ENCODE results near the gene LTB4R2. TPM values are rescaled to one million over a fixed set of nuclear protein-coding genes. Genes with fewer than 3 reads are reported as not detected.

Gene LTB4R2
- total and polyA plus RNA-seq, 2 donors, result 5.5 to 6.5 TPM

- no peak for DNase-seq (ENCODE audit: low read depth in 6 of 9, low spot score in 9 of 9)
- peaks cover 41 to 84% of the 10 kb centered on the region in 2 donors for H3K27me3 ChIP-seq (ENCODE audit: control insufficient read depth in 2 of 2, insufficient read depth in 1 of 2, low read length in 1 of 2)
- H3K4me1 ChIP-seq (ENCODE audit: control insufficient read depth in 2 of 2, insufficient read depth in 2 of 2, low read length in 2 of 2), result peaks cover 11 to 37% of the 10 kb centered on the region in 2 donors
- H3K9me3 ChIP-seq (ENCODE audit: control insufficient read depth in 2 of 2, insufficient read depth in 1 of 2, low read length in 1 of 2), result peaks cover 0 to 8% of the 10 kb centered on the region in 2 donors
- H3K27ac ChIP-seq (ENCODE audit: low read depth in 1 of 2, low read length in 1 of 2), result no peak overlapping the region
- H3K36me3 ChIP-seq (ENCODE audit: control insufficient read depth in 2 of 2, insufficient read depth in 2 of 2, low read length in 1 of 2), result peaks cover 0 to 13% of the 10 kb centered on the region in 2 donors
- no peak overlapping the region for H3K4me3 ChIP-seq (ENCODE audit: low read length in 2 of 2)
- 97% methylated on average over 8 of the region's 8 CpGs for WGBS
Measured at GRCh38 chr14:24337824-24338175, 27.9 kb downstream of the LTB4R2 start.

DNA sequence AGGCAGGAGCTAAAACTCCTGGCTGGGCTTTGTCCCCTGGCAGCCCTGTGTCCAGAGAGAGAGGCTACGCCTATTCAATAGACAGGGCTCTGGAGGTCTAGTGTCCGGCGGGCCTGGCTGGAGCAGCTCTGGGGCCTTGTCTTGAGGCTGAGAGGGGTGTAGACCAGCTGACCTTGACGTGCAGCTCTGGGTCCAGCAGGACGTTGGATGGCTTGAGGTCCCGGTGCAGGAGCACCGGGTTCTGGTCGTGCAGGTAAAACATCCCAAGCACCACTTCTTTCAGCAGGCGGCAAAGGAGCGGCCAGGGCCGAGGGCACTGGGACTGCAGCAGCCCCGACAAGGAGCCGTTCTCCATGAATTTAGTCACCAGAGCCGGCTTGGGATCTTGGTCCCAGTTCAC, 28.9 kb downstream of the LTB4R2 start:
- Histone ChIP-seq H3K9me3 (ENCODE audit: control insufficient read depth in 2 of 2, insufficient read depth in 1 of 2, low read length in 1 of 2) (peaks cover 0 to 8% of the 10 kb centered on the region in 2 donors), H3K4me1 (ENCODE audit: control insufficient read depth in 2 of 2, insufficient read depth in 2 of 2, low read length in 2 of 2) (peaks cover 9 to 29% of the 10 kb centered on the region in 2 donors), H3K36me3 (ENCODE audit: control insufficient read depth in 2 of 2, insufficient read depth in 2 of 2, low read length in 1 of 2) (peaks cover 0 to 13% of the 10 kb centered on the region in 2 donors), H3K4me3 (ENCODE audit: low read length in 2 of 2) (peak overlapping the region; percentile 62 to 76), H3K27ac (ENCODE audit: low read depth in 1 of 2, low read length in 1 of 2) (no peak overlapping the region), H3K27me3 (ENCODE audit: control insufficient read depth in 2 of 2, insufficient read depth in 1 of 2, low read length in 1 of 2) (peaks cover 32 to 75% of the 10 kb centered on the region in 2 donors)
- WGBS, result 91% methylated on average over 14 of the region's 14 CpGs
- DNase-seq (ENCODE audit: low read depth in 6 of 9, low spot score in 9 of 9), result no peak

- H3K27ac ChIP-seq (ENCODE audit: low read depth in 1 of 2, low read length in 1 of 2), result peak within 1 kb of the TSS in 1 of 2 donors; percentile 22
- peaks cover 6 to 22% of the 10 kb centered on the region in 2 donors for H3K4me1 ChIP-seq (ENCODE audit: control insufficient read depth in 2 of 2, insufficient read depth in 2 of 2, low read length in 2 of 2)
- peaks cover 0 to 13% of the 10 kb centered on the region in 2 donors for H3K36me3 ChIP-seq (ENCODE audit: control insufficient read depth in 2 of 2, insufficient read depth in 2 of 2, low read length in 1 of 2)
- peaks cover 25 to 72% of the 10 kb centered on the region in 2 donors for H3K27me3 ChIP-seq (ENCODE audit: control insufficient read depth in 2 of 2, insufficient read depth in 1 of 2, low read length in 1 of 2)
- WGBS, result 6% methylated on average over 51 of the region's 51 CpGs
- H3K4me3 ChIP-seq (ENCODE audit: low read length in 2 of 2), result peak within 1 kb of the TSS; percentile 62 to 76
- DNase-seq (ENCODE audit: low read depth in 6 of 9, low spot score in 9 of 9), result peak; percentile 42 to 87 (median 59)
- H3K9me3 ChIP-seq (ENCODE audit: control insufficient read depth in 2 of 2, insufficient read depth in 1 of 2, low read length in 1 of 2), result peaks cover 0 to 5% of the 10 kb centered on the region in 2 donors
Measured at GRCh38 chr14:24339284-24340151, 29.6 kb downstream of the LTB4R2 start, which contains the start of gene RIPK3. Gene RIPK3 (minus strand): TSS chr14:24339991. CDS start chr14:24339826, 165 bp downstream.

- no peak for DNase-seq (ENCODE audit: low read depth in 6 of 9, low spot score in 9 of 9)
- WGBS, result 100% methylated on average over 1 of the region's 1 CpG
- Histone ChIP-seq H3K27ac (ENCODE audit: low read depth in 1 of 2, low read length in 1 of 2) (no peak overlapping the region), H3K4me3 (ENCODE audit: low read length in 2 of 2) (no peak overlapping the region), H3K4me1 (ENCODE audit: control insufficient read depth in 2 of 2, insufficient read depth in 2 of 2, low read length in 2 of 2) (peaks cover 4 to 16% of the 10 kb centered on the region in 2 donors), H3K27me3 (ENCODE audit: control insufficient read depth in 2 of 2, insufficient read depth in 1 of 2, low read length in 1 of 2) (peaks cover 14 to 65% of the 10 kb centered on the region in 2 donors), H3K9me3 (ENCODE audit: control insufficient read depth in 2 of 2, insufficient read depth in 1 of 2, low read length in 1 of 2) (no peaks in the 10 kb centered on the region), H3K36me3 (ENCODE audit: control insufficient read depth in 2 of 2, insufficient read depth in 2 of 2, low read length in 1 of 2) (peaks cover 0 to 13% of the 10 kb centered on the region in 2 donors)
Measured at GRCh38 chr14:24340606-24341005, 30.7 kb downstream of the LTB4R2 start.

GRCh38 chr14:24342889-24343288, 32.9 kb downstream of the LTB4R2 start:
- Histone ChIP-seq H3K9me3 (ENCODE audit: control insufficient read depth in 2 of 2, insufficient read depth in 1 of 2, low read length in 1 of 2) (no peaks in the 10 kb centered on the region), H3K36me3 (ENCODE audit: control insufficient read depth in 2 of 2, insufficient read depth in 2 of 2, low read length in 1 of 2) (no peaks in the 10 kb centered on the region), H3K27ac (ENCODE audit: low read depth in 1 of 2, low read length in 1 of 2) (no peak overlapping the region), H3K27me3 (ENCODE audit: control insufficient read depth in 2 of 2, insufficient read depth in 1 of 2, low read length in 1 of 2) (peaks cover 3 to 49% of the 10 kb centered on the region in 2 donors), H3K4me1 (ENCODE audit: control insufficient read depth in 2 of 2, insufficient read depth in 2 of 2, low read length in 2 of 2) (peaks cover 4 to 14% of the 10 kb centered on the region in 2 donors), H3K4me3 (ENCODE audit: low read length in 2 of 2) (no peak overlapping the region)
- WGBS, result 99% methylated on average over 4 of the region's 4 CpGs
- DNase-seq (ENCODE audit: low read depth in 6 of 9, low spot score in 9 of 9), result no peak

- peaks cover 2 to 12% of the 10 kb centered on the region in 2 donors for H3K4me1 ChIP-seq (ENCODE audit: control insufficient read depth in 2 of 2, insufficient read depth in 2 of 2, low read length in 2 of 2)
- H3K36me3 ChIP-seq (ENCODE audit: control insufficient read depth in 2 of 2, insufficient read depth in 2 of 2, low read length in 1 of 2), result no peaks in the 10 kb centered on the region
- no peak overlapping the region for H3K27ac ChIP-seq (ENCODE audit: low read depth in 1 of 2, low read length in 1 of 2)
- H3K9me3 ChIP-seq (ENCODE audit: control insufficient read depth in 2 of 2, insufficient read depth in 1 of 2, low read length in 1 of 2), result no peaks in the 10 kb centered on the region
- DNase-seq (ENCODE audit: low read depth in 6 of 9, low spot score in 9 of 9), result no peak
- 88% methylated on average over 7 of the region's 7 CpGs for WGBS
- peaks cover 3 to 41% of the 10 kb centered on the region in 2 donors for H3K27me3 ChIP-seq (ENCODE audit: control insufficient read depth in 2 of 2, insufficient read depth in 1 of 2, low read length in 1 of 2)
- H3K4me3 ChIP-seq (ENCODE audit: low read length in 2 of 2), result no peak overlapping the region
Measured at GRCh38 chr14:24343795-24344660, 34.1 kb downstream of the LTB4R2 start.

DNA sequence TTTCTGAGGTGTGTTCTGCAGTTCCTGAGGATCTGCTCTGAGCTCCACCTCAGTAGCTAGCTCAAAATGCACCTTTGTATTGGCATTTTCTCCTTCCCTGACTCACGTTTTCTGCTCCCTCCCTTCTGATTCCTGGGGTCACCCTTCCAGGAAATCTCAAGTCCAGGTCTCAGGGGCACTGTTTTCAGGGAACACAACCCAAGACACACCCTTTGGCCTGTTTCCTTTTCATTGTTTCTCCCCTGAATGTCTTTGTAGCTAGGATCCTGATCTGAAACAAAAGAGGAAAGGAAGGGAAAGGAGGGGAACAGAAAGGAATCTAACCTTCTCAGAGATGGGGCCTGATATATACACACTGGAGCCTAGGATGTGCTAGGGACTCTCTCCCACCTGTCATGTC, 37.2 kb downstream of the LTB4R2 start:
- H3K27ac ChIP-seq (ENCODE audit: low read depth in 1 of 2, low read length in 1 of 2), result no peak overlapping the region
- WGBS, result 93% methylated on average over 1 of the region's 1 CpG

DNA sequence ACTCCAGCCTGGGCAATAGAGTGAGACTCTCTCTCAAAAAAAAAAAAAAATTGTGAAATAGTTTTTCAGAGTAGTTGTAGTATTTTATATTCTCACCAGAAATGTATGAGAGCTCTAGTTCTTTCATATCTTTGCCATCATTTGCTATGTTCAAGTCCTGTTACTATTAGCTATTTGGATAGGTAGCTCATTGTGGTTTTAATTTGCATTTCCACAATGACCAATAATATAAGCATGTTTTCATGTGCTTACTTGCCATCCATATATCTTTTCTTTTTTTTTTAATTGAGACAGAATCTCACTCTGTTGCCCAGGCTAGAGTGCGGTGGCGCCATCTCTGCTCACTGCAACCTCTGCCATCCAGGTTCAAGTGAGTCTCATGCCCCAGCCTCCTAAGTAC, 38.2 kb downstream of the LTB4R2 start:
- Histone ChIP-seq H3K27ac (ENCODE audit: low read depth in 1 of 2, low read length in 1 of 2) (no peak overlapping the region), H3K9me3 (ENCODE audit: control insufficient read depth in 2 of 2, insufficient read depth in 1 of 2, low read length in 1 of 2) (no peaks in the 10 kb centered on the region), H3K36me3 (ENCODE audit: control insufficient read depth in 2 of 2, insufficient read depth in 2 of 2, low read length in 1 of 2) (no peaks in the 10 kb centered on the region), H3K4me3 (ENCODE audit: low read length in 2 of 2) (no peak overlapping the region), H3K27me3 (ENCODE audit: control insufficient read depth in 2 of 2, insufficient read depth in 1 of 2, low read length in 1 of 2) (peaks cover 2 to 46% of the 10 kb centered on the region in 2 donors), H3K4me1 (ENCODE audit: control insufficient read depth in 2 of 2, insufficient read depth in 2 of 2, low read length in 2 of 2) (no peaks in the 10 kb centered on the region)
- 98% methylated on average over 2 of the region's 2 CpGs for WGBS
- DNase-seq (ENCODE audit: low read depth in 6 of 9, low spot score in 9 of 9), result no peak

More for the DNA sequence above, 37.2 kb downstream of the LTB4R2 start:
- H3K4me3 ChIP-seq (ENCODE audit: low read length in 2 of 2), result no peak overlapping the region
- no peaks in the 10 kb centered on the region for H3K9me3 ChIP-seq (ENCODE audit: control insufficient read depth in 2 of 2, insufficient read depth in 1 of 2, low read length in 1 of 2)
- no peaks in the 10 kb centered on the region for H3K36me3 ChIP-seq (ENCODE audit: control insufficient read depth in 2 of 2, insufficient read depth in 2 of 2, low read length in 1 of 2)
- peaks cover 0 to 43% of the 10 kb centered on the region in 2 donors for H3K27me3 ChIP-seq (ENCODE audit: control insufficient read depth in 2 of 2, insufficient read depth in 1 of 2, low read length in 1 of 2)
- no peak for DNase-seq (ENCODE audit: low read depth in 6 of 9, low spot score in 9 of 9)
- no peaks in the 10 kb centered on the region for H3K4me1 ChIP-seq (ENCODE audit: control insufficient read depth in 2 of 2, insufficient read depth in 2 of 2, low read length in 2 of 2)
